ENCODE measurements around the gene ARSI. TPM values are rescaled to one million over a fixed set of nuclear protein-coding genes. Genes with fewer than 3 reads are reported as not detected.

Gene ARSI
- total RNA-seq, 1 donor = 4.7 TPM

- Histone ChIP-seq H3K36me3 (ENCODE audit: insufficient read depth, low read length) (no peaks in the 10 kb centered on the region), H3K27ac (ENCODE audit: low read depth, low read length) (no peak overlapping the region), H3K79me2 (ENCODE audit: insufficient read depth, low read length) (no peaks in the 10 kb centered on the region), H3K9me3 (ENCODE audit: low read depth, low read length) (no peaks in the 10 kb centered on the region), H3K4me3 (ENCODE audit: insufficient read depth, low read length) (no peak overlapping the region), H3K27me3 (ENCODE audit: insufficient read depth, low read length) (no peaks in the 10 kb centered on the region), H2AFZ (ENCODE audit: low read length) (no peak overlapping the region), H3K4me1 (ENCODE audit: insufficient read depth, low read length) (no peaks in the 10 kb centered on the region), H3K4me2 (ENCODE audit: insufficient read depth, low read length) (no peak overlapping the region), H4K20me1 (ENCODE audit: insufficient read depth, low read length) (no peaks in the 10 kb centered on the region)
- no peak for DNase-seq (ENCODE audit: insufficient read length, low spot score, missing footprints)
- TF ChIP-seq CTCF (IDR thresholded peaks at IDR 0.05; ENCODE audit: extremely low read depth, low read depth, low read length) = no peak
These were observed 25.8 kb upstream of the ARSI start for GRCh38 chr5:150328515-150328914.

- Histone ChIP-seq H2AFZ (ENCODE audit: low read length) (no peak overlapping the region), H3K27ac (ENCODE audit: low read depth, low read length) (no peak overlapping the region), H3K4me2 (ENCODE audit: insufficient read depth, low read length) (no peak overlapping the region), H3K9me3 (ENCODE audit: low read depth, low read length) (no peaks in the 10 kb centered on the region), H3K27me3 (ENCODE audit: insufficient read depth, low read length) (no peaks in the 10 kb centered on the region), H3K4me3 (ENCODE audit: insufficient read depth, low read length) (no peak overlapping the region), H3K79me2 (ENCODE audit: insufficient read depth, low read length) (no peaks in the 10 kb centered on the region), H3K36me3 (ENCODE audit: insufficient read depth, low read length) (no peaks in the 10 kb centered on the region), H3K4me1 (ENCODE audit: insufficient read depth, low read length) (no peaks in the 10 kb centered on the region), H4K20me1 (ENCODE audit: insufficient read depth, low read length) (no peaks in the 10 kb centered on the region)
- no peak for DNase-seq (ENCODE audit: insufficient read length, low spot score, missing footprints)
- no peak for TF ChIP-seq CTCF (IDR thresholded peaks at IDR 0.05; ENCODE audit: extremely low read depth, low read depth, low read length)
These were observed 24.4 kb upstream of the ARSI start for GRCh38 chr5:150327139-150327538.

- TF ChIP-seq CTCF (IDR thresholded peaks at IDR 0.05; ENCODE audit: extremely low read depth, low read depth, low read length) = no peak
- Histone ChIP-seq H3K27me3 (ENCODE audit: insufficient read depth, low read length) (no peaks in the 10 kb centered on the region), H3K4me3 (ENCODE audit: insufficient read depth, low read length) (no peak overlapping the region), H3K27ac (ENCODE audit: low read depth, low read length) (no peak overlapping the region), H4K20me1 (ENCODE audit: insufficient read depth, low read length) (no peaks in the 10 kb centered on the region), H2AFZ (ENCODE audit: low read length) (no peak overlapping the region), H3K4me1 (ENCODE audit: insufficient read depth, low read length) (peaks cover 3% of the 10 kb centered on the region), H3K36me3 (ENCODE audit: insufficient read depth, low read length) (no peaks in the 10 kb centered on the region), H3K9me3 (ENCODE audit: low read depth, low read length) (no peaks in the 10 kb centered on the region), H3K4me2 (ENCODE audit: insufficient read depth, low read length) (no peak overlapping the region), H3K79me2 (ENCODE audit: insufficient read depth, low read length) (no peaks in the 10 kb centered on the region)
- no peak for DNase-seq (ENCODE audit: insufficient read length, low spot score, missing footprints)
These were observed 24.0 kb upstream of the ARSI start for GRCh38 chr5:150326707-150327106.

GRCh38 chr5:150325426-150325825 lies 22.7 kb upstream of the ARSI start:
- Histone ChIP-seq H2AFZ (ENCODE audit: low read length) (no peak overlapping the region), H3K27ac (ENCODE audit: low read depth, low read length) (no peak overlapping the region), H3K4me3 (ENCODE audit: insufficient read depth, low read length) (no peak overlapping the region), H4K20me1 (ENCODE audit: insufficient read depth, low read length) (no peaks in the 10 kb centered on the region), H3K36me3 (ENCODE audit: insufficient read depth, low read length) (no peaks in the 10 kb centered on the region), H3K9me3 (ENCODE audit: low read depth, low read length) (no peaks in the 10 kb centered on the region), H3K4me1 (ENCODE audit: insufficient read depth, low read length) (peaks cover 5% of the 10 kb centered on the region), H3K4me2 (ENCODE audit: insufficient read depth, low read length) (no peak overlapping the region), H3K27me3 (ENCODE audit: insufficient read depth, low read length) (no peaks in the 10 kb centered on the region), H3K79me2 (ENCODE audit: insufficient read depth, low read length) (no peaks in the 10 kb centered on the region)
- TF ChIP-seq CTCF (IDR thresholded peaks at IDR 0.05; ENCODE audit: extremely low read depth, low read depth, low read length) = no peak
- no peak for DNase-seq (ENCODE audit: insufficient read length, low spot score, missing footprints)

All from osteoblast (primary cell).